H1 (cell line): ENCODE data around the gene SLC41A1. TPM values are rescaled to one million over a fixed set of nuclear protein-coding genes. Genes with fewer than 3 reads are reported as not detected.

ENCODE experiments used
- CTCF ChIA-PET: fragments of 300-600 bp; sonication (Branson Sonifier 250); formaldehyde crosslinking; loops from one replicate; lab custom pipeline; 2021; ENCODE audit not compliant: partially characterized antibody; lab: Charles Lee
- POLR2A ChIA-PET: fragments of 300-600 bp; sonication (Branson Sonifier 250); formaldehyde crosslinking; loops from one replicate; lab custom pipeline; 2021; ENCODE audit warnings: inconsistent platforms; ENCODE audit not compliant: partially characterized antibody; lab: Charles Lee
- DNase-seq, 2 experiments: peaks; one replicate each; pipeline versions ENCODE4 v3.0.0 to v3.0.0-alpha.2; 2010 to 2022; ENCODE audit warnings: low spot score in 2 of 2, low read depth in 1 of 2, mixed read lengths in 1 of 2
- FAIRE-seq: peaks from 2 replicates; lab custom pipeline; 2011; peaks lifted over from hg19 to GRCh38; lab: Jason Lieb, UNC
- H2AFZ ChIP-seq: 2 replicates; pipeline ENCODE4 v1.8.1; 2012; ENCODE audit warnings: low read length, inconsistent platforms
- H2AK5ac ChIP-seq: 2 replicates; pipeline ENCODE4 v1.6.1; 2013; ENCODE audit warnings: low read depth, low read length
- H2BK120ac ChIP-seq: replicated peaks from 2 replicates; pipeline ENCODE3; 2013; ENCODE audit warnings: low read depth, low read length, inconsistent platforms
- H2BK12ac ChIP-seq: 2 replicates; pipeline ENCODE4 v1.6.1; 2013; ENCODE audit warnings: low read depth, low read length
- H2BK15ac ChIP-seq: 2 replicates; pipeline ENCODE4 v1.6.1; 2013; ENCODE audit warnings: low read length
- H2BK20ac ChIP-seq: 2 replicates; pipeline ENCODE4 v1.6.1; 2013; ENCODE audit warnings: low read length
- H2BK5ac ChIP-seq: 2 replicates; pipeline ENCODE4 v1.6.1; 2013; ENCODE audit warnings: low read depth, low read length
- H3K14ac ChIP-seq: 2 replicates; pipeline ENCODE4 v1.6.1; 2013; ENCODE audit warnings: inconsistent platforms; ENCODE audit not compliant: insufficient read length
- H3K18ac ChIP-seq: 2 replicates; pipeline ENCODE4 v1.6.1; 2013; ENCODE audit warnings: low read length; ENCODE audit errors: extremely low read depth
- H3K23ac ChIP-seq: 2 replicates; pipeline ENCODE4 v1.6.1; 2013; ENCODE audit warnings: inconsistent platforms; ENCODE audit not compliant: insufficient read length
- H3K23me2 ChIP-seq: 2 replicates; pipeline ENCODE4 v1.6.1; 2013; ENCODE audit warnings: low read depth, low read length
- H3K27ac ChIP-seq: 2 replicates; pipeline ENCODE4 v1.6.1; 2011; ENCODE audit warnings: low read depth, low read length, inconsistent platforms
- H3K27me3 ChIP-seq, 4 experiments: replicated peaks in 1 of 4; 1 replicate in 1 of 4; 2 replicates in 3 of 4; pipeline versions ENCODE4 v1.6.1 to v1.8.1; 2011 to 2013; ENCODE audit warnings: low read length in 3 of 4, mild to moderate bottlenecking in 3 of 4, inconsistent platforms in 2 of 4, mixed read lengths in 2 of 4, moderate library complexity in 1 of 4; ENCODE audit not compliant: control insufficient read depth in 3 of 4, insufficient read depth in 3 of 4; ENCODE audit errors: extremely low read depth in 1 of 4
- H3K36me3 ChIP-seq, 4 experiments: 2 replicates each; pipeline versions ENCODE4 v1.6.1 to v1.8.1; 2011 to 2013; ENCODE audit warnings: mild to moderate bottlenecking in 4 of 4, low read length in 3 of 4, moderate library complexity in 2 of 4, control low read depth in 1 of 4, inconsistent platforms in 1 of 4; ENCODE audit not compliant: insufficient read depth in 4 of 4, control insufficient read depth in 2 of 4
- H3K4ac ChIP-seq: replicated peaks from 2 replicates; pipeline ENCODE3; 2013; ENCODE audit warnings: low read length, low read depth, mixed read lengths, inconsistent platforms; ENCODE audit not compliant: insufficient read length
- H3K4me1 ChIP-seq, 4 experiments: replicated peaks in 1 of 4; 1 replicate in 1 of 4; 2 replicates in 3 of 4; pipeline versions ENCODE4 v1.6.1 to v1.8.1; 2011 to 2013; ENCODE audit warnings: low read length in 3 of 4, inconsistent platforms in 2 of 4, mixed read lengths in 1 of 4; ENCODE audit not compliant: insufficient read depth in 4 of 4, control insufficient read depth in 3 of 4
- H3K4me2 ChIP-seq, 2 experiments: 2 replicates each; pipeline versions ENCODE4 v1.6.1 to v1.8.1; 2011 to 2013; ENCODE audit warnings: low read depth in 2 of 2, low read length in 2 of 2, control low read depth in 1 of 2, inconsistent platforms in 1 of 2, mild to moderate bottlenecking in 1 of 2; ENCODE audit not compliant: insufficient read depth in 1 of 2
- H3K4me3 ChIP-seq, 4 experiments: fragments of 200-600, 300-600 bp in 1 of 4; sonication (generic), shearing (Covaris generic), sonication (Bioruptor Twin) in 1 of 4; 2 replicates each; pipeline versions ENCODE4 v1.5.1 to v1.8.1; 2011 to 2016; ENCODE audit warnings: low read length in 4 of 4, low read depth in 3 of 4, control low read depth in 2 of 4, inconsistent platforms in 2 of 4, mild to moderate bottlenecking in 2 of 4, mixed read lengths in 1 of 4, moderate library complexity in 1 of 4; ENCODE audit not compliant: insufficient read depth in 2 of 4; ENCODE audit errors: extremely low read depth in 1 of 4
- H3K56ac ChIP-seq: replicated peaks from 2 replicates; pipeline ENCODE3; 2013; ENCODE audit warnings: low read depth, mild to moderate bottlenecking, mixed read lengths, low read length, inconsistent platforms; ENCODE audit not compliant: insufficient read length
- H3K79me1 ChIP-seq: 2 replicates; pipeline ENCODE4 v1.6.1; 2013; ENCODE audit warnings: low read depth, low read length, control low read depth
- H3K79me2 ChIP-seq, 2 experiments: 2 replicates each; pipeline versions ENCODE4 v1.6.1 to v1.8.1; 2012 to 2013; ENCODE audit warnings: low read length in 2 of 2, mild to moderate bottlenecking in 2 of 2, inconsistent platforms in 1 of 2; ENCODE audit not compliant: insufficient read depth in 2 of 2, control insufficient read depth in 1 of 2
- H3K9ac ChIP-seq, 4 experiments: replicated peaks in 1 of 4; 1 replicate in 1 of 4; 2 replicates in 3 of 4; pipeline versions ENCODE4 v1.6.1 to v1.8.1; 2011 to 2013; ENCODE audit warnings: low read depth in 3 of 4, low read length in 3 of 4, control low read depth in 2 of 4, mild to moderate bottlenecking in 2 of 4, moderate library complexity in 2 of 4, inconsistent platforms in 1 of 4; ENCODE audit errors: extremely low read depth in 1 of 4
- H3K9me3 ChIP-seq, 2 experiments: 2 replicates each; pipeline versions ENCODE4 v1.6.1 to v1.8.1; 2012 to 2013; ENCODE audit warnings: mild to moderate bottlenecking in 2 of 2, moderate library complexity in 2 of 2, control low read depth in 1 of 2, inconsistent platforms in 1 of 2, low read depth in 1 of 2, low read length in 1 of 2, mixed read lengths in 1 of 2; ENCODE audit not compliant: insufficient read depth in 2 of 2
- H4K20me1 ChIP-seq, 2 experiments: replicated peaks in 1 of 2; 2 replicates each; pipeline versions ENCODE3 to v1.8.1; 2011 to 2013; ENCODE audit warnings: inconsistent platforms in 2 of 2, low read length in 2 of 2, mild to moderate bottlenecking in 1 of 2; ENCODE audit not compliant: insufficient read depth in 2 of 2, control insufficient read depth in 1 of 2
- H4K5ac ChIP-seq: 2 replicates; pipeline ENCODE4 v1.6.1; 2013; ENCODE audit warnings: low read length, low read depth, mixed read lengths, inconsistent platforms; ENCODE audit not compliant: insufficient read length
- H4K8ac ChIP-seq: 2 replicates; pipeline ENCODE4 v1.8.0; 2013; ENCODE audit warnings: mild to moderate bottlenecking, moderate library complexity, low read length, inconsistent platforms; ENCODE audit not compliant: insufficient read depth; ENCODE audit errors: extremely low read depth
- H4K91ac ChIP-seq: replicated peaks from 2 replicates; pipeline ENCODE3; 2013; ENCODE audit warnings: low read length, mixed read lengths, inconsistent platforms; ENCODE audit not compliant: insufficient read length
- HDAC2 ChIP-seq, 2 experiments: fragments of 300-600 bp in 1 of 2; sonication (generic) in 1 of 2; IDR thresholded peaks; 2 replicates each; pipeline ENCODE4 v1.6.1; 2011 to 2012; ENCODE audit warnings: low read depth in 2 of 2, low read length in 2 of 2, mild to moderate bottlenecking in 2 of 2, moderate library complexity in 2 of 2, borderline replicate concordance in 1 of 2, inconsistent platforms in 1 of 2
- KDM4A ChIP-seq: IDR thresholded peaks from one replicate; pipeline ENCODE4 v1.7.1; 2012; ENCODE audit warnings: low read depth, mild to moderate bottlenecking, moderate library complexity, low read length, inconsistent platforms; ENCODE audit not compliant: severe bottlenecking
- PHF8 ChIP-seq: fragments of 200-600 bp; sonication (generic); conservative IDR thresholded peaks from 2 replicates; pipeline ENCODE4 v1.7.1; 2012; ENCODE audit warnings: low read depth, mild to moderate bottlenecking, inconsistent platforms, low read length, moderate library complexity
- SAP30 ChIP-seq: fragments of 300-600 bp; sonication (generic); IDR thresholded peaks from 2 replicates; pipeline ENCODE4 v1.7.1; 2012; ENCODE audit warnings: low read length, moderate library complexity, mild to moderate bottlenecking, inconsistent platforms; ENCODE audit not compliant: insufficient read depth, insufficient replicate concordance
- TBP ChIP-seq: IDR thresholded peaks from 2 replicates; pipeline ENCODE4 v1.6.1; 2011; ENCODE audit warnings: low read depth, low read length, improper control_type of control experiment
- USF2 ChIP-seq: IDR thresholded peaks from 2 replicates; pipeline ENCODE4 v1.6.1; 2011; ENCODE audit warnings: low read length, improper control_type of control experiment
- YY1 ChIP-seq: IDR thresholded peaks from 2 replicates; pipeline ENCODE4 v1.6.1; 2011; ENCODE audit warnings: low read depth, mild to moderate bottlenecking, low read length
- WGBS, 2 experiments: shearing (Covaris generic) in 1 of 2; methylation state at CpG; one replicate each; pipeline versions ENCODE4 v1.1.6 to v1.1.7; 2013 to 2015; ENCODE audit warnings: low lambda C conversion rate in 2 of 2, mixed read lengths in 2 of 2, inconsistent platforms in 1 of 2, low coverage in 1 of 2, missing lambda C conversion rate in 1 of 2; ENCODE audit not compliant: insufficient replicate concordance in 2 of 2, insufficient coverage in 1 of 2, insufficient read length in 1 of 2; ENCODE audit errors: extremely low coverage in 1 of 2, missing lambda C conversion rate in 1 of 2; 5-methylcytosine and 5-hydroxymethylcytosine counted together
- polyA plus RNA-seq, 7 experiments: library from polyadenylated mRNA; depleted of rRNA in 3 of 7; stranded (reverse) in 5 of 7; unstranded in 2 of 7; fragments of >200 nt in 5 of 7; fragments of 200-250 nt in 2 of 7; gene quantifications; 1 replicate in 5 of 7; 2 replicates in 1 of 7; 4 replicates in 1 of 7; pipeline versions ENCODE4 v1.2.1 to v1.2.3, GENCODE V29; 2011 to 2013; ENCODE audit warnings: missing spikeins in 2 of 7, mixed read lengths in 2 of 7
- total RNA-seq: library from RNA; stranded (reverse); fragmentation: NEBNext Ultra II Directional; extraction: Animal tissue kit (Norgen Biotek cat#: 25700); gene quantifications from 2 replicates; pipeline ENCODE4 v1.2.1, GENCODE V29; 2021

Gene SLC41A1
- total and polyA plus RNA-seq, 2 of the 8 experiments (the other 6 are each of a cell fraction or from before 2014, with no cell fraction given): 41.2 to 42.3 TPM

- Histone ChIP-seq H3K4me2 (peak overlapping the region; percentile 96 to 97), H2BK12ac (peak overlapping the region; percentile 50), H4K20me1 (peaks cover 0 to 8% of the 10 kb centered on the region in 2 experiments), H3K23ac (no peak overlapping the region), H4K91ac (no peak overlapping the region), H2AK5ac (no peak overlapping the region), H3K27ac (0 out of 2 replicates have a peak overlapping the region, but pooled peaks have one; percentile 3), H3K9me3 (no peaks in the 10 kb centered on the region), H3K56ac (no peak overlapping the region), H3K14ac (no peak overlapping the region), H2BK5ac (peak overlapping the region; percentile 87; the same call in 1 of the 2 replicates), H3K79me1 (peaks cover 9% of the 10 kb centered on the region), H2AFZ (peak overlapping the region; percentile 58), H3K79me2 (peaks cover 0 to 33% of the 10 kb centered on the region in 2 experiments; a peak in 2 of 4 replicates), H4K5ac (no peak overlapping the region), H4K8ac (peak overlapping the region; percentile 57), H3K23me2 (peaks cover 6% of the 10 kb centered on the region; the same call in 1 of the 2 replicates), H3K4me3 (peak overlapping the region; percentile 49 to 94 (median 64)), H3K18ac (peak overlapping the region; percentile 3; the same call in 1 of the 2 replicates), H3K4me1 (peaks cover 2 to 7% (median 6%) of the 10 kb centered on the region in 4 experiments; a peak in 5 of 7 replicates), H2BK20ac (no peak overlapping the region), H3K36me3 (peaks cover 7% of the 10 kb centered on the region in 4 experiments; a peak in 5 of 8 replicates), H3K9ac (peak overlapping the region in 3 of 4 experiments; percentile 72 to 80 (median 75); a peak in 6 of 7 replicates), H3K27me3 (peaks cover 0 to 3% (median 0%) of the 10 kb centered on the region in 4 experiments; a peak in 2 of 7 replicates), H2BK120ac (no peak overlapping the region), H2BK15ac (no peak overlapping the region), H3K4ac (no peak overlapping the region)
- DNase-seq (no peak), FAIRE-seq (no peak)
- ChIA-PET CTCF (interaction anchor here (0.6 to 5.0 kb wide), 3 partner anchors 13 to 93 kb away, joined by 3 to 20 read pairs (median 5); no protein-coding TSS in a partner anchor), POLR2A (interaction anchor here (0.6 to 5.0 kb wide), 3 partner anchors 13 to 33 kb away, joined by 3 to 21 read pairs (median 4); no protein-coding TSS in a partner anchor)
- 3% methylated on average over 14 of the region's 14 CpGs; no CpG with 5 or more reads in 1 of the 2 experiments for WGBS, 2 experiments
- TF ChIP-seq PHF8: no peak
- no peak for TF ChIP-seq USF2
- TF ChIP-seq HDAC2 (IDR thresholded peaks at IDR 0.05; ENCODE audit: borderline replicate concordance in 1 of 2, low read depth in 2 of 2, low read length in 2 of 2): peak in 1 of 2 experiments; percentile 22; a peak in 1 of 4 replicates
- TF ChIP-seq SAP30: peak; percentile 78
- TF ChIP-seq KDM4A: peak; percentile 88
- TF ChIP-seq YY1: no peak
- peak; percentile 67; the same call in 1 of the 2 replicates for TF ChIP-seq TBP
Observed at GRCh38 chr1:205813755-205814058, 709 bp upstream of the SLC41A1 start.
